Sigmoid colon (tissue), 4 donors: Measurements from ENCODE around the gene TTLL13.

Experiments
- POLR2A ChIP-seq, 2 donors: fragments of 450-650 bp; IDR thresholded peaks; one replicate each; pipeline ENCODE4 v1.6.1; 2016; ENCODE audit warnings: antibody characterized with exemption in 2 of 2, mild to moderate bottlenecking in 2 of 2, moderate library complexity in 2 of 2
- POLR2AphosphoS5 ChIP-seq, 4 donors: sonication (generic); formaldehyde crosslinking; IDR thresholded peaks; one replicate each; pipeline ENCODE4 v1.6.1; 2017; ENCODE audit warnings: antibody characterized with exemption in 4 of 4
- TF ChIP-seq, protein P1 (sequence below), 4 experiments: fragments of 450-650 bp in 3 of 4; fragments of 200-600 bp in 1 of 4; IDR thresholded peaks; one replicate each; pipeline ENCODE4 v1.5.1; 2016 to 2019; ENCODE audit warnings: antibody characterized with exemption in 4 of 4, mild to moderate bottlenecking in 3 of 4, moderate library complexity in 2 of 4

DNA sequence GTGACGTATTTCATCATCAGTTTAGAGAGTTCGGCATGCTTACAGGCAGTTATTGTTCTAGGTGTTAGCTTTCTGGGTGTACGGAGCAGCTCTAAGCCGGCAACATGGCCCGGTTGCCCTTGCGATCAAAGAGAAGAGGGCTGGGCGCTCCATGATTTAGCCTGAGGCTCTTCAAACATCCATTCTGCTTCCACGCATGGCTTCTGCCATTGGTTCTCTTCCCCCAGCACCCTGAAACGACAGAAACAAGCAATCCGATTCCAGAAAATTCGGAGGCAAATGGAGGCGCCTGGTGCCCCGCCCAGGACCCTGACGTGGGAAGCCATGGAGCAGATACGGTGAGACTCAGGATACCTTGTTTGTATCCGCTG lies 16.7 kb downstream of the TTLL13 start:
- TF ChIP-seq, protein P1, sequence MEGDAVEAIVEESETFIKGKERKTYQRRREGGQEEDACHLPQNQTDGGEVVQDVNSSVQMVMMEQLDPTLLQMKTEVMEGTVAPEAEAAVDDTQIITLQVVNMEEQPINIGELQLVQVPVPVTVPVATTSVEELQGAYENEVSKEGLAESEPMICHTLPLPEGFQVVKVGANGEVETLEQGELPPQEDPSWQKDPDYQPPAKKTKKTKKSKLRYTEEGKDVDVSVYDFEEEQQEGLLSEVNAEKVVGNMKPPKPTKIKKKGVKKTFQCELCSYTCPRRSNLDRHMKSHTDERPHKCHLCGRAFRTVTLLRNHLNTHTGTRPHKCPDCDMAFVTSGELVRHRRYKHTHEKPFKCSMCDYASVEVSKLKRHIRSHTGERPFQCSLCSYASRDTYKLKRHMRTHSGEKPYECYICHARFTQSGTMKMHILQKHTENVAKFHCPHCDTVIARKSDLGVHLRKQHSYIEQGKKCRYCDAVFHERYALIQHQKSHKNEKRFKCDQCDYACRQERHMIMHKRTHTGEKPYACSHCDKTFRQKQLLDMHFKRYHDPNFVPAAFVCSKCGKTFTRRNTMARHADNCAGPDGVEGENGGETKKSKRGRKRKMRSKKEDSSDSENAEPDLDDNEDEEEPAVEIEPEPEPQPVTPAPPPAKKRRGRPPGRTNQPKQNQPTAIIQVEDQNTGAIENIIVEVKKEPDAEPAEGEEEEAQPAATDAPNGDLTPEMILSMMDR (IDR thresholded peaks at IDR 0.05): no peak
- no peak for TF ChIP-seq POLR2A (IDR thresholded peaks at IDR 0.05)
- no peak for TF ChIP-seq POLR2AphosphoS5 (IDR thresholded peaks at IDR 0.05)
